ENCODE data around the gene COL18A1.
A peak's percentile ranks its signal among the peaks of the same experiment; 100 is the strongest.

COL18A1 gene

DNA sequence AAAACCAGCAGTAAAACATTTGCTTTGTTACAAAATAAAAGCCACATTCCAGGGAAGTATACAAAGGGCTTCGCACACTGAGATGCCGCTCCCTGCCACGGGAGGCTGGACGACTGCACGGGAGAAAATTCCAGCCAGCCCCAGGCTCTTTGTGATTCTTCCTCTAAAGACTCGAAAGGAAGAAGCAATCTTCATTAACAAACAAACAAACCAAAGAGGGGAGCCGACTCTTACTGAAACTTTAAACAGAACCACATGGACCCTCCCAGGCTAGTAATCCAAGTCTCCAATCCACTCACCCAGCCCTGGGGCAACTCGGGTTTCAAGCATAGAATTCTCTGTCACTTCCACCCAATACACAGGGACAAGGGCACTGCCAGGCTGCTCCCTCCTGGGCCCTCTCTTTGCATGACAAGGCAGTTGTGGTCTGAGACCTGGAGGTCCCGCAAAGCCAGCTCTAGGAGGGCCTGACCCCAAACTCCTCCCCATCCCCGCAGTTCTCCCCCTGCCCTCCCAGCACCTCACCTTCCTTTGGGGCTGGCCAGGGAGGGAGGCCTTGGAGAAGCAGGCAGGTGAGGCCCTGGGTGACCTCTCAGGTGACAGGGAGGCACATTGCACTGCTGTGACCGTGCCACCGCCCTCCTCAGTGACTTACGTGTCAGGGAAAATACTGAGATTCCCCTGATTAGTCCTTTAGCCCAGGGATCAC lies 26.6 kb upstream of the COL18A1 start:
- H3K9ac ChIP-seq (ENCODE audit: low read depth, low read length) = peak overlapping the region; percentile 1; the same call in 1 of the 2 replicates
- H3K36me3 ChIP-seq (ENCODE audit: insufficient read depth, low read length) = no peaks in the 10 kb centered on the region
- 17% methylated on average over 13 of the region's 13 CpGs for WGBS
- H3K27ac ChIP-seq (ENCODE audit: low read depth, low read length) = peak overlapping the region; percentile 93
- peaks cover 20% of the 10 kb centered on the region; the same call in 1 of the 2 replicates for H3K4me1 ChIP-seq (ENCODE audit: insufficient read depth, low read length)
- no peaks in the 10 kb centered on the region for H3K27me3 ChIP-seq (ENCODE audit: insufficient read depth, low read length)
- H3K4me3 ChIP-seq (ENCODE audit: low read length) = no peak overlapping the region
- H3K9me3 ChIP-seq (ENCODE audit: insufficient read depth, low read depth, low read length) = peaks cover 9% of the 10 kb centered on the region

DNA sequence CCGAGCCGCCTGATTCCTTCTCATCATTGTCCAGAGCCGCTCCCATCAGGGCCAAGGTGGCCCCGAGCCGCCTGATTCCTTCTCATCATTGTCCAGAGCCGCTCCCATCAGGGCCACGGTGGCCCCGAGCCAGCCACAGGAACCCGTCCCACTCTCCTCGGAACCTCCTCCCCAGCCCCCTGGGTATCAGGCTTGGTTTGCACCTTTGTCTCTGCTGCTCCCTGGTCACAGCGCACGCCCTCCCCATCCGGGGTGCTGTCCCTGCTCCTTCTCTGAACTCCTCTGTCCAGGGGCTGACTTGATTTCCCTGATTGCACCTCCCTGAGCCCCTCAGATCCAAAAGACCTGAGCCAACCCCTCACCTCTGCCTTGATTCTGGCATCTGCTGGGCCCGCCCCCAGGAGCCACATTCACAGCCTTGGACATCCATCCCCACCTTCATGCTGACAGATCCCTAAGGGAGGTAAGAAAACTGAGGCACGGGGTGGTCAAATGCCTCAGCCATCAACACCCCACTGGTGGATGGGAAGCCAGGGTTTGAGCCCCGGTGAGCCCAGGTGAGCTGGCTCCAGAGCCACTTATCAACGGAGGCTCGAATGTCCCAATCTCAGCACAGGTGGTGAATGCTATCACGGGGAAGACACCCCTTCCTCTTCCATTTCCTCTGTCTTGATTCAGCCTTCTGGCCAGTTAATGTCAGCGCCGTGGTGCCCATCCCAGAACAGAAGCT lies 25.6 kb upstream of the COL18A1 start:
- H3K9me3 ChIP-seq (ENCODE audit: insufficient read depth, low read depth, low read length) = peaks cover 9% of the 10 kb centered on the region
- no peak overlapping the region for H3K9ac ChIP-seq (ENCODE audit: low read depth, low read length)
- H3K4me3 ChIP-seq (ENCODE audit: low read length) = no peak overlapping the region
- 89% methylated on average over 19 of the region's 21 CpGs for WGBS
- no peaks in the 10 kb centered on the region for H3K36me3 ChIP-seq (ENCODE audit: insufficient read depth, low read length)
- H3K27ac ChIP-seq (ENCODE audit: low read depth, low read length) = no peak overlapping the region
- peaks cover 20% of the 10 kb centered on the region; the same call in 1 of the 2 replicates for H3K4me1 ChIP-seq (ENCODE audit: insufficient read depth, low read length)
- no peaks in the 10 kb centered on the region for H3K27me3 ChIP-seq (ENCODE audit: insufficient read depth, low read length)

DNA sequence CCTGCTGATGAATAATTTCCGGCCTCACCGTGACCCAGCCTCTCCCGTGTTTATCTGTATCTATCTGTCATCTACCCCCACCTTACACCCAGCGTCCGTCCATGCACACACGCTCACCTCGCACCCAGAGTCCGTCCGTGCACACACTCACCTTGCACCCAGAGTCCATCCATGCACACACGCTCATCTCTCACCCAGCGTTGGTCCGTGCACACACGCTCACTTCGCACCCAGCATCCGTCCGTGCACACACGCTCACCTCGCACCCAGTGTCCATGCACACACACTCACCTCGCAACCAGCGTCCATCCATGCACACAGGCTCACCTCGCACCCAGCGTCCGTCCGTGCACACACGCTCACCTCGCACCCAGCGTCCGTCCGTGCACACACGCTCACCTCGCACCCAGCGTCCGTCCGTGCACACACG lies 25.0 kb upstream of the COL18A1 start:
- H3K4me3 ChIP-seq (ENCODE audit: low read length) = no peak overlapping the region
- H3K4me1 ChIP-seq (ENCODE audit: insufficient read depth, low read length) = peaks cover 20% of the 10 kb centered on the region; the same call in 1 of the 2 replicates
- H3K27me3 ChIP-seq (ENCODE audit: insufficient read depth, low read length) = no peaks in the 10 kb centered on the region
- WGBS = 95% methylated on average over 30 of the region's 35 CpGs
- peaks cover 9% of the 10 kb centered on the region for H3K9me3 ChIP-seq (ENCODE audit: insufficient read depth, low read depth, low read length)
- no peak overlapping the region for H3K9ac ChIP-seq (ENCODE audit: low read depth, low read length)
- H3K27ac ChIP-seq (ENCODE audit: low read depth, low read length) = no peak overlapping the region
- no peaks in the 10 kb centered on the region for H3K36me3 ChIP-seq (ENCODE audit: insufficient read depth, low read length)

- WGBS = 94% methylated on average over 30 of the region's 30 CpGs
- no peak overlapping the region for H3K27ac ChIP-seq (ENCODE audit: low read depth, low read length)
- peaks cover 9% of the 10 kb centered on the region for H3K9me3 ChIP-seq (ENCODE audit: insufficient read depth, low read depth, low read length)
- H3K36me3 ChIP-seq (ENCODE audit: insufficient read depth, low read length) = no peaks in the 10 kb centered on the region
- H3K9ac ChIP-seq (ENCODE audit: low read depth, low read length) = no peak overlapping the region
- H3K4me3 ChIP-seq (ENCODE audit: low read length) = no peak overlapping the region
- peaks cover 20% of the 10 kb centered on the region; the same call in 1 of the 2 replicates for H3K4me1 ChIP-seq (ENCODE audit: insufficient read depth, low read length)
- no peaks in the 10 kb centered on the region for H3K27me3 ChIP-seq (ENCODE audit: insufficient read depth, low read length)
Measured at GRCh38 chr21:45380566-45380965, 24.4 kb upstream of the COL18A1 start.

DNA sequence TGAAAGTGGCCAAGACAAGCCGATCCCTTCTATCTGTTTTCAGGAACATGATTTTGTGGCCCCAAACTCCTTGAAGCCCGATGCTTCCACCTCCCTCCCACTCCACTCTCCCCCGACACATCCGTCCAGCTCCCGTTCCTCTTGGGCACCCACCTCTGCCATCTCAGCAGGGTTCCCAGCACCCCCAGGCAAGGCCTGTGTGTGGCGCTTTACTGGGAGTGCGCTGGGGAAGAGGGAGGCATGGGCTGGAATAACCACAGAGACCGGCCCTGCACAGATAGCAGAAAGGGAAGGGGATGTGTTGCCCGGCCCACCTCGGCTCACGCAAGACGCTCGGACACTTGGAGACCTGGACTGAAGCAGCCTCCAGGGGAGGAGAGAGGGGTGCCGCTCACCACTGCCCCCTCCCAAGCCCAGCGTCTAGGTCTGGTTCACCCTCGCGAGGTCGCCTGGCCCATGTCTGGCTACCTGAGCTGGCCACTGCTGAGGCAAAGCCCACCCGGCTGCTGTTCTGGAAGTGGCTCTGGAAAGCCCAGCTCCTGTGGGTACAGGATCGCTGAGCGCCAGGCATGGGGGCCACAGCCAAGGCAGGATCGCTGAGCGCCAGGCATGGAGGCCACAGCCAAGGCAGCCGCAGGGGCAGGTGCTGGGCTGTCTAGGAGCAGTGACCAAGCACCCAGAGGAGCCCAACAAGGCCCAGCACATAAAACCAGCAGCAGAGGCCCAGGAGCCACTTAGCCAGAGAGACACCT lies 23.8 kb upstream of the COL18A1 start:
- Histone ChIP-seq H3K27me3 (ENCODE audit: insufficient read depth, low read length) (no peaks in the 10 kb centered on the region), H3K27ac (ENCODE audit: low read depth, low read length) (no peak overlapping the region), H3K4me3 (ENCODE audit: low read length) (no peak overlapping the region), H3K9ac (ENCODE audit: low read depth, low read length) (no peak overlapping the region), H3K9me3 (ENCODE audit: insufficient read depth, low read depth, low read length) (peaks cover 9% of the 10 kb centered on the region), H3K36me3 (ENCODE audit: insufficient read depth, low read length) (no peaks in the 10 kb centered on the region), H3K4me1 (ENCODE audit: insufficient read depth, low read length) (peaks cover 20% of the 10 kb centered on the region; the same call in 1 of the 2 replicates)
- 92% methylated on average over 24 of the region's 24 CpGs for WGBS

- peaks cover 20% of the 10 kb centered on the region; the same call in 1 of the 2 replicates for H3K4me1 ChIP-seq (ENCODE audit: insufficient read depth, low read length)
- whole genome bisulfite sequencing = 93% methylated on average over 28 of the region's 28 CpGs
Measured at GRCh38 chr21:45381865-45382696, 22.9 kb upstream of the COL18A1 start.

GRCh38 chr21:45382697-45382997 lies 22.3 kb upstream of the COL18A1 start:
- Histone ChIP-seq H3K27ac (ENCODE audit: low read depth, low read length) (no peak overlapping the region), H3K36me3 (ENCODE audit: insufficient read depth, low read length) (no peaks in the 10 kb centered on the region)

More at GRCh38 chr21:45381865-45382696, 22.9 kb upstream of the COL18A1 start:
- Histone ChIP-seq H3K27ac (ENCODE audit: low read depth, low read length) (no peak overlapping the region), H3K4me3 (ENCODE audit: low read length) (no peak overlapping the region), H3K9me3 (ENCODE audit: insufficient read depth, low read depth, low read length) (peaks cover 5% of the 10 kb centered on the region), H3K36me3 (ENCODE audit: insufficient read depth, low read length) (no peaks in the 10 kb centered on the region), H3K9ac (ENCODE audit: low read depth, low read length) (no peak overlapping the region), H3K27me3 (ENCODE audit: insufficient read depth, low read length) (no peaks in the 10 kb centered on the region)

DNA sequence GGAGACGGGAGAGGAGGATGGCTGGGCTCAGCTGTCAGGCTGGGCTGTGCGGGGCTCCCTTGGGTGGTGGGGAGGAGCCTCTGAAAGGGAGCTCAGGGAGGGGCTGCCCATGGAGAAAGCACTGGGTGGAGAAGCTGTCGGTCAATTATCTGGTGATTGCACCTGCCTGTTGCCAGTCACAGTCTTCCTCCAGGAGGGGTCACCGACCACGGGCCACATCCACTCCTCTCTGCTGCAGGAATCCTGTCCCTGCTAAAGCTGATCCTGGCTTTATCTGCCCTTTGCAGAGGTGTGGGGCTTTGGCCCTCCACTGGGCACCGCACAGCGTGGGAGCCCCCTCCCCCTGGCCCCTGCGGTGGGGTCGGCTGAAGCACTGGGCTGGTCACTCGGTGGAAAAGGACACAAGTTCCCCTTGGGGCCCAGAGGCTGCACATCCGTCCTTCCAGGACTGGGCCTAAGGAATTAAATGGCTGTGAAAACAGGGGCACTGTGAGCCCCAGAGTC lies 21.8 kb upstream of the COL18A1 start:
- Histone ChIP-seq H3K9ac (ENCODE audit: low read depth, low read length) (no peak overlapping the region), H3K9me3 (ENCODE audit: insufficient read depth, low read depth, low read length) (no peaks in the 10 kb centered on the region), H3K27me3 (ENCODE audit: insufficient read depth, low read length) (no peaks in the 10 kb centered on the region), H3K4me1 (ENCODE audit: insufficient read depth, low read length) (peaks cover 10% of the 10 kb centered on the region; the same call in 1 of the 2 replicates), H3K27ac (ENCODE audit: low read depth, low read length) (no peak overlapping the region), H3K4me3 (ENCODE audit: low read length) (no peak overlapping the region), H3K36me3 (ENCODE audit: insufficient read depth, low read length) (no peaks in the 10 kb centered on the region)
- 93% methylated on average over 11 of the region's 11 CpGs for WGBS

More at GRCh38 chr21:45382697-45382997, 22.3 kb upstream of the COL18A1 start:
- Histone ChIP-seq H3K27me3 (ENCODE audit: insufficient read depth, low read length) (no peaks in the 10 kb centered on the region), H3K9me3 (ENCODE audit: insufficient read depth, low read depth, low read length) (no peaks in the 10 kb centered on the region), H3K4me1 (ENCODE audit: insufficient read depth, low read length) (peaks cover 15% of the 10 kb centered on the region; the same call in 1 of the 2 replicates), H3K4me3 (ENCODE audit: low read length) (no peak overlapping the region), H3K9ac (ENCODE audit: low read depth, low read length) (no peak overlapping the region)
- WGBS = 98% methylated on average over 10 of the region's 10 CpGs

GRCh38 chr21:45383615-45384201 lies 21.3 kb upstream of the COL18A1 start:
- H3K4me3 ChIP-seq (ENCODE audit: low read length) = no peak overlapping the region
- no peak overlapping the region for H3K9ac ChIP-seq (ENCODE audit: low read depth, low read length)
- 79% methylated on average over 26 of the region's 26 CpGs for WGBS
- H3K4me1 ChIP-seq (ENCODE audit: insufficient read depth, low read length) = peaks cover 6% of the 10 kb centered on the region; the same call in 1 of the 2 replicates
- no peaks in the 10 kb centered on the region for H3K36me3 ChIP-seq (ENCODE audit: insufficient read depth, low read length)
- no peak overlapping the region for H3K27ac ChIP-seq (ENCODE audit: low read depth, low read length)
- no peaks in the 10 kb centered on the region for H3K27me3 ChIP-seq (ENCODE audit: insufficient read depth, low read length)
- H3K9me3 ChIP-seq (ENCODE audit: insufficient read depth, low read depth, low read length) = no peaks in the 10 kb centered on the region
